ENCODE measurements around the gene NOS3. TPM values are rescaled to one million over a fixed set of nuclear protein-coding genes. Genes with fewer than 3 reads are reported as not detected.

The NOS3 gene
- total and polyA plus RNA-seq, 9 of the 15 experiments (the other 6 are each of a cell fraction or from before 2014, with no cell fraction given) = 1.1 to 121 (median 23.6) TPM

DNA sequence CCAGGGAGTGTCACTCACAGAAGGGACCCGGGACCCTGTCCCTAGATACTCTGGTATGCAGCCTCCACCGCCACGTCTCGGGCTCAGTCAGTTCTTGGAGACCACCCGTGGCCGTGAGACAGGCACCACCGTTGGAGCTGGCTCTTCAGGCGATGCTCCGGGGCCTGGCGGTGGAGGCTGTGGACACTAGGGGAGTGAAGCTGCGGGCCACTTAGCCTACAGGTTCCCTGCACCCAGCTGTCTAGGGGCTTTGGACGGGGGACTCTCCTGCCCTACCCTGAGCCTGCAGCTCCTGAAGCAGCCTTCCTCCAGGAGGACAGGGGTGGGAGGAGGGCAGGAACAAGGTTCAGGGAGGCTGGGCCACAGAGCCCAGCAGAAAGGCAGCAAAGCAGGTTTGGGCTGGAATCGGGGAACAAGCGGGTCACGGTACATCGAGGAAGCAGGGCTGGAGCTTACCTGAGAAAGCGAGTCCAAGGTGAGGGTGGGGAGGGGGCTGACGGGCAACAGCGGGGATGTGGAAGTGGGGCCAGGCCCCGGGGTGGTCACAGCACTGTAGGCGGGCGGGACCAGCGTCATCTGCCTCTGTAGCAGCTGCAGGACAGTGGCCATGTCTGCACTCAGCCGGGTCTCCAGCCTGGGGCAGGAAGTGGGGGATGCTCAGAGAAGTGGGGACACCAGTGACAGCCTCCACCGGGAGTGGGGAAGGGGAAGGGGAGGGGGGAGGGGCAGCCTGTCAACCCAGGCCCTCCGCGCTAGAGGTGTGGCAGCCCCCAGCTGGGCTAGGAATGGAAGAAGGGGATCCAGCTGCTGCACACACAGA lies 44.2 kb upstream of the NOS3 start:
- Histone ChIP-seq H3K79me2 (ENCODE audit: control insufficient read depth, insufficient read depth, low read length) (peaks cover 37% of the 10 kb centered on the region), H3K4me3 (no peak overlapping the region), H3K9ac (ENCODE audit: insufficient read depth in 1 of 2, low read depth in 2 of 2, low read length in 2 of 2) (peak overlapping the region in 1 of 2 experiments; percentile 82; a peak in 2 of 4 replicates), H2AFZ (ENCODE audit: low read depth, low read length) (no peak overlapping the region), H3K9me3 (replicated peaks; ENCODE audit: control insufficient read depth, insufficient read depth, low read depth, low read length) (no peaks in the 10 kb centered on the region), H3K4me1 (replicated peaks in 1 of 2; ENCODE audit: control insufficient read depth in 2 of 2, insufficient read depth in 2 of 2, low read length in 2 of 2) (peaks cover 36 to 91% of the 10 kb centered on the region in 2 experiments), H3K4me2 (ENCODE audit: insufficient read depth, low read length) (no peak overlapping the region), H3K9me1 (ENCODE audit: control insufficient read depth, insufficient read depth, low read length) (peaks cover 9% of the 10 kb centered on the region), H4K20me1 (replicated peaks; ENCODE audit: control insufficient read depth, insufficient read depth, low read length) (peaks cover 8% of the 10 kb centered on the region; the same call in 1 of the 2 replicates), H3K27me3 (ENCODE audit: control insufficient read depth in 2 of 2, insufficient read depth in 2 of 2, low read length in 2 of 2) (no peaks in the 10 kb centered on the region), H3K36me3 (ENCODE audit: control insufficient read depth, insufficient read depth, low read length) (peaks cover 78% of the 10 kb centered on the region), H3K27ac (ENCODE audit: extremely low read depth, low read depth, low read length) (no peak overlapping the region)
- in situ Hi-C loops (cut with MboI) (no loop called here), intact Hi-C loops (cut with micrococcal nuclease) (no loop called here)
- BruUV-seq (replicated peaks) = no TSS peak
- ChIA-PET CTCF (ENCODE audit: low intra/inter-chr PET ratio) (no interaction called here), POLR2A (interaction anchor here (0.6 to 1.9 kb wide), 7 partner anchors 9 to 242 kb away, joined by 3 to 9 read pairs (median 7); no protein-coding TSS in a partner anchor)
- FAIRE-seq (no peak), ATAC-seq (no peak), DNase-seq (ENCODE audit: extremely low read depth in 1 of 4, low spot score in 3 of 4) (no peak)
- WGBS (ENCODE audit: insufficient coverage, low coverage, missing lambda C conversion rate) = 92% methylated on average over 25 of the region's 27 CpGs
- TF ChIP-seq MXI1 (IDR thresholded peaks at IDR 0.05; ENCODE audit: low read depth, low read length) (no peak), ZBTB7A (IDR thresholded peaks at IDR 0.05; ENCODE audit: borderline replicate concordance, control insufficient read depth, low read depth, low read length) (0 out of 2 replicates have a peak, but pooled peaks have one; percentile 0), ZNF592 (IDR thresholded peaks at IDR 0.05) (no peak), RBM22 (IDR thresholded peaks at IDR 0.05; ENCODE audit: low read depth, low read length, poor library complexity, severe bottlenecking) (peak; percentile 80), HDGF (IDR thresholded peaks at IDR 0.05) (no peak), POLR2G (IDR thresholded peaks at IDR 0.05; ENCODE audit: low read depth, low read length) (peak; percentile 65; the same call in 1 of the 2 replicates), CBFA2T2 (conservative IDR thresholded peaks at IDR 0.05) (no peak), NONO (IDR thresholded peaks at IDR 0.05; ENCODE audit: low read depth in 2 of 2, low read length in 1 of 2) (no peak), HMG20B (CRISPR knock-in tag; IDR thresholded peaks at IDR 0.05) (no peak), TRIM28 (IDR thresholded peaks at IDR 0.05) (no peak)
- TF ChIP-seq, protein P1, sequence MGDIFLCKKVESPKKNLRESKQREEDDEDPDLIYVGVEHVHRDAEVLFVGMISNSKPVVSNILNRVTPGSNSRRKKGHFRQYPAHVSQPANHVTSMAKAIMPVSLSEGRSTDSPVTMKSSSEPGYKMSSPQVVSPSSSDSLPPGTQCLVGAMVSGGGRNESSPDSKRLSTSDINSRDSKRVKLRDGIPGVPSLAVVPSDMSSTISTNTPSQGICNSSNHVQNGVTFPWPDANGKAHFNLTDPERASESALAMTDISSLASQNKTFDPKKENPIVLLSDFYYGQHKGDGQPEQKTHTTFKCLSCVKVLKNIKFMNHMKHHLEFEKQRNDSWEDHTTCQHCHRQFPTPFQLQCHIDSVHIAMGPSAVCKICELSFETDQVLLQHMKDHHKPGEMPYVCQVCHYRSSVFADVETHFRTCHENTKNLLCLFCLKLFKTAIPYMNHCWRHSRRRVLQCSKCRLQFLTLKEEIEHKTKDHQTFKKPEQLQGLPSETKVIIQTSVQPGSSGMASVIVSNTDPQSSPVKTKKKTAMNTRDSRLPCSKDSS (IDR thresholded peaks at IDR 0.05; ENCODE audit: low read depth, partially characterized antibody) = no peak
- TF ChIP-seq, protein P2, sequence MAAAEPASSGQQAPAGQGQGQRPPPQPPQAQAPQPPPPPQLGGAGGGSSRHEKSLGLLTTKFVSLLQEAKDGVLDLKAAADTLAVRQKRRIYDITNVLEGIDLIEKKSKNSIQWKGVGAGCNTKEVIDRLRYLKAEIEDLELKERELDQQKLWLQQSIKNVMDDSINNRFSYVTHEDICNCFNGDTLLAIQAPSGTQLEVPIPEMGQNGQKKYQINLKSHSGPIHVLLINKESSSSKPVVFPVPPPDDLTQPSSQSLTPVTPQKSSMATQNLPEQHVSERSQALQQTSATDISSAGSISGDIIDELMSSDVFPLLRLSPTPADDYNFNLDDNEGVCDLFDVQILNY (CRISPR knock-in tag; IDR thresholded peaks at IDR 0.05) = no peak
- TF ChIP-seq, protein P3, sequence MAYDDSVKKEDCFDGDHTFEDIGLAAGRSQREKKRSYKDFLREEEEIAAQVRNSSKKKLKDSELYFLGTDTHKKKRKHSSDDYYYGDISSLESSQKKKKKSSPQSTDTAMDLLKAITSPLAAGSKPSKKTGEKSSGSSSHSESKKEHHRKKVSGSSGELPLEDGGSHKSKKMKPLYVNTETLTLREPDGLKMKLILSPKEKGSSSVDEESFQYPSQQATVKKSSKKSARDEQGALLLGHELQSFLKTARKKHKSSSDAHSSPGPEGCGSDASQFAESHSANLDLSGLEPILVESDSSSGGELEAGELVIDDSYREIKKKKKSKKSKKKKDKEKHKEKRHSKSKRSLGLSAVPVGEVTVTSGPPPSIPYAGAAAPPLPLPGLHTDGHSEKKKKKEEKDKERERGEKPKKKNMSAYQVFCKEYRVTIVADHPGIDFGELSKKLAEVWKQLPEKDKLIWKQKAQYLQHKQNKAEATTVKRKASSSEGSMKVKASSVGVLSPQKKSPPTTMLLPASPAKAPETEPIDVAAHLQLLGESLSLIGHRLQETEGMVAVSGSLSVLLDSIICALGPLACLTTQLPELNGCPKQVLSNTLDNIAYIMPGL (CRISPR knock-in tag; IDR thresholded peaks at IDR 0.05) = no peak

Measured in K562 (cell line).